ENCODE measurements around the gene KNDC1.
A peak's percentile ranks its signal among the peaks of the same experiment; 100 is the strongest.

KNDC1 gene, protein sequence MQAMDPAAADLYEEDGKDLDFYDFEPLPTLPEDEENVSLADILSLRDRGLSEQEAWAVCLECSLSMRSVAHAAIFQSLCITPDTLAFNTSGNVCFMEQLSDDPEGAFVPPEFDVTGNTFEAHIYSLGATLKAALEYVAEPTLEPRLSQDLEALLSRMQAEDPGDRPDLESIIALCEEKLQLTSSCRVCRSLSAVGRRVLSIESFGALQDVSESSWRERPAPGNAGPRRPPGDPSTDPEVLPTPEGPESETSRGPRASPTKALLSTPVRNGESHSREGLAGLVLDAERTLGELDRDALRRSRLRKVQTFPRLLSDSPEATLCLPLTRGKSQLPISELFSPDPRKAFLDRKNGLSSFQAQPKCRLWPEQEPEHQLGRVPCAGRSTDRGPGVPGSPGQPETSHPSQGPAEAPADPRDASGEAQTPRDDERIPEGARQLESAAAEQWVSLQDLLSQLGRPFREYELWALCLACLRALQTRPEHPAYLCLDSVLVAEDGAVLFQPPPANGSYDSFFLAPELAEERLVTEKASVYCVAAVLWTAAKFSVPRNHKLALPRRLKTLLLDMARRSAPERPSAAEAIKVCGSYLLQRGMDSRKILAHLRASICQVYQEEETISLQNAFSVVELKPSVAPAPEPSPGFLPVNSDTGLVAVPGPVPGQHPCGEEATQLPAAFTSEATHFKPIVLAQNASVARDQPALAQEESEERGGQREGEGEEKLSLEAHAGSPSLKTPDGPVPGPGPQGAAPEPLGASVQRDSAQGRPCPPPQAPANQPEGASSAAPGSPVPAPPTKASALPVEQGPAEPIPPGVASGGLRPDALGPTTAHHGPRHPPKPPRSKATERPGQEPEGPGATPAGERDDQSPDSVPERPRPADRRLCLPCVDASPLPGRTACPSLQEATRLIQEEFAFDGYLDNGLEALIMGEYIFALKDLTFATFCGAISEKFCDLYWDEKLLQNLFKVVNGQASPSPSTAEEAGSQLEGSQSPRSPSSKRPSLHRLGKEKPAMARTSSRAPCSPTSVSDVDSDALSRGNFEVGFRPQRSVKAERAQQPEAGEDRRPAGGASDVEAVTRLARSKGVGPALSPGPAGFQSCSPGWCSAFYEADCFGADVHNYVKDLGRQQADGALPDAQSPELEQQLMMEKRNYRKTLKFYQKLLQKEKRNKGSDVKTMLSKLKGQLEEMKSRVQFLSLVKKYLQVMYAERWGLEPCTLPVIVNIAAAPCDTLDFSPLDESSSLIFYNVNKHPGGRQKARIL (N-terminal part only)

DNA sequence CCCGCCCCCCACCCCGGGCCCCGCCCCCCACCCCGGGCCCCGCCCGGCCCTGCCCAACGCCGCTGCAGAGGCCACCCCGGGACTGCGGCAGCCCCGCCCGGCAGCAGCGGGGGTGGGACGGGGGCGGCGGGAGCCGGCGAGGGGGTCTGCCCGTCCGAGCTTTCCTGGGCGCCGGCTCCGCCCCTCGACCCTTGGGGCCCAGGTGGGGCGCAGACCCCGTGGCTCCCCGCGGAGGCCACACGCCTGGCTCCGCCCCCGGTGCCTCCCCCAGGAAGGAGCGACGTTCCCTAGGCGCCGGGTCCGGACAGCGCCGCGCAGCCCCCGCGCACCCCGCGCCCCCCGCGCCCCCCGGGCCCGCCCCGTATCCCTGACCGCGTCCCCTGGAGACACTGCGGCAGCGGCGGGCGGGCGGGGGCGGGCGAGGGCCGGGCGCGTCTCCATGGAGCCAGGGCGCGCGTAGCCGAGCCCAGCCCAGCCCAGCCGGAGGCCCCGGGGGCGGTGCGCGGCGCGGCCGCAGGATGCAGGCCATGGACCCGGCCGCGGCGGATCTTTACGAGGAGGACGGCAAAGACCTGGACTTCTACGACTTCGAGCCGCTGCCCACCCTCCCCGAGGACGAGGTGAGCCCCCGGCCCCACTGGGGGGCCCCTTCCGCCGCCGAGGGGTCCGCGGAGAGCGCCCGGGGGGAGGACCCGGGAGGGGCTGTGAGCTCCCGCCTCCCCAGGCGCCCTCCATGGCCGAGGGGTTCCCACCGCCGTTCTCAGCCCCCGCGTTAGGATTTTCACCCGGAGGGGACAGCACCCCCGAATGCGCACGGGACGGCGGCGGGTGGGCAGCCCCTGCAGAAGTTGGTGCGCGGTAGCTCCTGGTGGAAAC is at the start of gene KNDC1:
TSS of gene KNDC1 (plus strand) at position 270 of the 876 bp plus-strand sequence. CDS start at position 519, 249 bp downstream.
- no peak for TF ChIP-seq POLR2A (IDR thresholded peaks at IDR 0.05; ENCODE audit: low read length)
- TF ChIP-seq GATA1 (IDR thresholded peaks at IDR 0.05; ENCODE audit: low read depth, low read length) = no peak
- peak; percentile 37 to 39 for DNase-seq

DNA sequence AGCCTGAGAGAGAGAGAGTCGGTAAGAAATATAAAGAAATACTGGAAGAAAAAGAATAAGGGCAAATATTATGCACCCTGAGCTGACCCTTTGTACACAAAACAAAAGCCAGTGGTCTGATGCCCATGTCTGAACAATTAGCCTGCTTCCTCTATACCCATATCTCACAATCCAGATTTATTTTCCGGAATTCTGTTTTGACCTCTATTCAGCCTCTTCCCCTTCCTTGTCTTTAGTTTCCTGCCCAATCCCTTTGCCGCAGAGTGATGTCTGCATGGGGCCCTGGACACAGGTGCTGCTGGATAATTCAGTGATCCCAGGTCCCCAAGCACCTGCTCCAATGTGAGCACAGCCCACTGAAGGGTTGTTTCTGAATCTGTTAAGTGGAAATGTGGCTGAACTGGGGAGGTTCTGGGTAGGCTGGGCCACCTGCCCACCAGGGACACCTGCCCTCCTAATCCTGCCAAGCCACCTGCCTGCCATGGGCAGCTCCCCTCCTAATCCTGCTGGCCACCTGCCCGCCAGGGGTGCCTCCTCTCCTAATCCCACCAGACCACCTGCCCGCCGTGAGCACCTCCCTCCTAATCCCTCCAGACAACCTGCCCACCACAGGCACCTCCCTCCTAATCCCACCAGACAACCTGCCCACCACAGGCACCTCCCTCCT is 49.3 kb upstream of the KNDC1 start:
- DNase-seq = no peak
- TF ChIP-seq POLR2A (IDR thresholded peaks at IDR 0.05; ENCODE audit: low read length) (no peak), GATA1 (IDR thresholded peaks at IDR 0.05; ENCODE audit: low read depth, low read length) (no peak)

DNA sequence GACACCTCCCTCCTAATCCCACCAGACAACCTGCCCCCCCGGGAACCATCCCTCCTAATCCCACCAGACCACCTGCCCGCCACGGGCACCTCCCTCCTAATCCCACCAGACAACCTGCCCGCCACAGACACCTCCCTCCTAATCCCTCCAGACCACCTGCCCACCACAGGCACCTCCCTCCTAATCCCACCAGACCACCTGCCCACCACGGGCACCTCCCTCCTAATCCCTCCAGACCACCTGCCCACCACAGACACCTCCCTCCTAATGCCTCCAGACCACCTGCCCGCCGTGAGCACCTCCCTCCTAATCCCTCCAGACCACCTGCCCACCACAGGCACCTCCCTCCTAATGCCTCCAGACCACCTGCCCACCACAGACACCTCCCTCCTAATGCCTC is 48.4 kb upstream of the KNDC1 start:
- DNase-seq = peak in 1 of 2 experiments; percentile 43

DNA sequence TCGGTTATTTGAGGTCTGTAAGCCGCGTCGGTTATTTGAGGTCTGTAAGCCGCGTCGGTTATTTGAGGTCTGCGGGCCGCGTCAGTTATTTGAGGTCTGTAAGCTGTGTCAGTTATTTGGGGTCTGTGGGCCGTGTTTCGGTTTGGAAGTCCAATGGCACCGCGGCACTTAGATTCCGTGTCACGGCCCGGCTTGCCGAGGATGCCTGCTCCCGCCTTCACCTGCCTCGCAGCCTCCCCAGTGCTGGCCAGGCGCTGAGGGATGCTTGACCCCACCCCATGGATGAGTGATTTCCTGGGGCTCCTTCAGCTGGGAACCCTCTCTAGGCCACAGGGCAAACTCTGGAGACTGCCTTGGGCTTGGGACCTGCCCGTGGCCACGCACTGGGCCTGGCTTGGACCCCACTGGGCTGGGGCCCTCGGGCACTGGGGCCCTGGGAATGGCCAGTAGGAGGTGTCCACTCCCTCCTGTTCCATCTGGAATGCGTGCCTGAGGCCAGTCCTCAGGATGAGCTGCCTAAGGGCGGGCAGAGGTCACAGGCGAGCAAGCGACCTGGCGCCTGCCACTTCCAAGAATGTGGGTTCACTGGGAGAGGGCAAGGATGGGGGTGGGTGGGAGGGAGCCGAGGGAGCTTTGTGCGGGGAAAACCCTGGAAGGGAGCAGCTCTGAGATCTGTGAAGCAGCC is 46.7 kb upstream of the KNDC1 start:
- DNase-seq = no peak
- TF ChIP-seq GATA1 (IDR thresholded peaks at IDR 0.05; ENCODE audit: low read depth, low read length) = no peak
- TF ChIP-seq POLR2A (IDR thresholded peaks at IDR 0.05; ENCODE audit: low read length) = no peak

DNA sequence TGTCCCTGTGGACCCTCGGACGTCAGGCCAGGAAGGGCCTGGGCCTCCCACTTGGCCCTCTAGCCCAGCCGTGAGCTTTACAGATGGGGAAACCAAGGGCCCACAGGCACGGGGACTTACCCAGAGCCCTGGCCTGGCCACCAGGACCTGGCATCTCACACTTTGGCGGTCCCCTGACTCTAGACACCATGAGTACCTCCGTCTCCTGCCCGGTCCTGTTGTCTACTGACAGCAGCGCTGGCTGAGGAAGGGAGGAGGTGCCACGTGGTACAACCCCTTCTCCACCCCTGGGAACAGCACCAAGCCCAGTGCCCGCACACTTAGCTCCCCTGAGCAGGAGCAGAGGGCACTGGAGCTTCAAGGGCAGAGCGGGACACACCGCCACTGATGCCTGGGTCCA is 46.2 kb upstream of the KNDC1 start:
- TF ChIP-seq POLR2A (IDR thresholded peaks at IDR 0.05; ENCODE audit: low read length) = no peak
- TF ChIP-seq GATA1 (IDR thresholded peaks at IDR 0.05; ENCODE audit: low read depth, low read length) = no peak
- no peak for DNase-seq

DNA sequence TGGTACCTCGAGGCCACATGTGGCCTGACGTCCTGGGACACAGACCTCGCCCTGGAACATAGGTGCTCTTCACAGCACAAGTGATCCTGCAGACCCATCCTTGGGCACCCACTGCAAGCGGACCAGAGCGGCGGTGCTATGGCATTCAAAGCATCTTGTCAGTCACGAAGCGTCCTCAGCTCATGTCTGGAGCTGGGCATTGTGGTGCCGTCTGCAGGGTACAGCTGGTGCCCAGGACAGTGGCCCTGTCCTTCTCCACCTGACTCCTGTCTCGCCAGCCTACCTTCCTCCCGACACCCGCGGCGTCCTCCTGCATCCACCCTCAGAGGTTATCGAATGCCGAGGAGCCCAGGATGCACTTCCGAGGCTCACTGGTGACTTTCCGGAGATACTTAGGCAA is 45.8 kb upstream of the KNDC1 start:
- no peak for DNase-seq
- TF ChIP-seq GATA1 (IDR thresholded peaks at IDR 0.05; ENCODE audit: low read depth, low read length) (no peak), POLR2A (IDR thresholded peaks at IDR 0.05; ENCODE audit: low read length) (no peak)

DNA sequence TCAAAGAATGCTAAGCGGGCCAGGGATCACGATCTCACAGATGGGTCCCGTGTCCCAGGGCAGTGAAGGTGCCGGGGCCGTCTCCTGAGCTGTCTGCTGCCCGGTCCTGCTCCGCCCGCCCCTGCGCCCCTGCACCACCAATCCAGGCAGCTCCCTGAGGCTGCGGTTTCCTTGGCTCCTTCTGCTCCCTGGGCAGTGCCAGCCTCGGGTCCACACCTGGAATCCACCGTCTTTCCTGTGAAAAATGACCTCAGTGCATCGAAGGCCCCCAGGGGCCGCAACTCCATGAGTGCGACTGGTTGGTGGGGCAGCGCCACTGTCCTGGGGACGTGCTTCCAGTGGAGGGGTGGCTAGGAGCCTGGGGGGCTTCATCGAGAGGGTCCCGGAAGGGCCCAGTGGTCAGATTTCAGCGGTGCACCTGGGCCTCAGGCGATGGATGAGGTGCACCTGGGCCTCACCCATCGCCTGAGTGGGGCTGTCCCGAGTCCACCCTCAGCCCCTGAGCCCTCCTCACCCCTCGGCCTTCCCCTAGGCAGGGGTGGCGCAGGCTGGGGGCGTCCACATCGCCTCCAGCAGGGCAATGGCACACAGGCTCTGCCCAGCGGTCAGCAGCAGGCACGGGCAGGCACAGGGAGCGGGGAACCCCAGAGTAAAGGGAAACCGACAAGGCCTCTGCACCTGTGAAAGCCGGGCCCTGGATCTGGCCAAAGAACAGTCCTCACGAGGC is 45.1 kb upstream of the KNDC1 start:
- TF ChIP-seq POLR2A (IDR thresholded peaks at IDR 0.05; ENCODE audit: low read length) (no peak), GATA1 (IDR thresholded peaks at IDR 0.05; ENCODE audit: low read depth, low read length) (no peak)
- no peak for DNase-seq

DNA sequence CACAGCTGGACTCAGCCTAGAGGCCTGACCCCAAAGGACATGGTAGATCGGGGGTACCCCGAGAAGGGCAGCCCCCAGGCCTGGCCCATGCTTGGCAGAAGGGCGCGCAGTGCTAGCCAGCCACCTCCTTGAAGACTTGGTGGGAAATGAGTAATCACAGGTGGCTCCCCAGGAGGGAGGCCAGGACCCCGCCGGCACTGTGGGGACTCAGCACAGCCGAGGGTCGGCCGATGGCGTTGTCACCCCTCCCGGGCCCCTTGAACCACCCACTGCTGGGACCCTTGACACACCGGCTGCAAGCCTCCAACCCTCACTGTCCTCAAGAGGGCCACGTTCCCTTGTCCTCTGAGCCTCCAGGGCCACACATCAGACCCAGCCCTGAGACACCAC is 44.6 kb upstream of the KNDC1 start:
- TF ChIP-seq GATA1 (IDR thresholded peaks at IDR 0.05; ENCODE audit: low read depth, low read length) (no peak), POLR2A (IDR thresholded peaks at IDR 0.05; ENCODE audit: low read length) (no peak)
- no peak for DNase-seq

DNA sequence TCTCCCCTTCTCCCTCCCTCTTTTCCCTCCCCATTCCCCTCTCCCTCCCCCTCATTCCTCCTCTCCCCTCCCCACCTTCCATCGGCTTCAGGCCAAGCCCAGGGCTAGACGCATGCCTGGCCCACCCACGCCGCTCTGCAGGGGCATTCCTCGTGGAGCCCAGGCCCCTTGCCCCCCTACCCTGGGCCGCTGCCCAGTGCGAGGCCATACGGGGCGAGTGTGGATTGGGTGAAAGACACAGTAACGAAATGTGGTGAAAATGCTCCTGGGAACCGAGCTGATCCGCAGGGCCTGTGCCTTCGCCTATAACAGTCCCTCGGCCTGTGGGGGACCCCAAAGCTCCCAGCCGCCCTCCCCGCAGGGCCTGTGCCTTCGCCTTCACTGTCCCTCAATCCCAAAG is 44.0 kb upstream of the KNDC1 start:
- DNase-seq = no peak
- no peak for TF ChIP-seq POLR2A (IDR thresholded peaks at IDR 0.05; ENCODE audit: low read length)

DNA sequence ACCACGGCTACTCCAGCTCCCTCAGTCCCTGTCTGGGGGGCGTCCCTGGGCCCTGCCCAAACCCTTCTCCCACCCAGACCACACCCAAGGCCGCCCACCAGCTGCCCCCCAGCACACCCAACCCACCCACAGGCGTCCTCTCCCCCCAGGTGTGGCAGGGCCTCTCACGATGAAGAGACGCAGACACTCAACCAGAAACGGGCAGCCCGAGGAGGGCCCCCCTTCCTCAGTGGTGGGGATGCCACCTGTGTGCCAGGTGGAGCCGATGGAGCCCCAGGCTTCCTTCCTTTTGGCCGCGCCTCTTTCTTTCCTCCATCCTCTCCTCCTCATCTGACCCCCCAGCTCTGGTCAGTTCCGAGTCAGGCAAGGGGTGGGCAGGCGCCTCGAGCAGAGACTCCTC is 43.6 kb upstream of the KNDC1 start:
- TF ChIP-seq GATA1 (IDR thresholded peaks at IDR 0.05; ENCODE audit: low read depth, low read length) (no peak), POLR2A (IDR thresholded peaks at IDR 0.05; ENCODE audit: low read length) (no peak)
- no peak for DNase-seq

DNA sequence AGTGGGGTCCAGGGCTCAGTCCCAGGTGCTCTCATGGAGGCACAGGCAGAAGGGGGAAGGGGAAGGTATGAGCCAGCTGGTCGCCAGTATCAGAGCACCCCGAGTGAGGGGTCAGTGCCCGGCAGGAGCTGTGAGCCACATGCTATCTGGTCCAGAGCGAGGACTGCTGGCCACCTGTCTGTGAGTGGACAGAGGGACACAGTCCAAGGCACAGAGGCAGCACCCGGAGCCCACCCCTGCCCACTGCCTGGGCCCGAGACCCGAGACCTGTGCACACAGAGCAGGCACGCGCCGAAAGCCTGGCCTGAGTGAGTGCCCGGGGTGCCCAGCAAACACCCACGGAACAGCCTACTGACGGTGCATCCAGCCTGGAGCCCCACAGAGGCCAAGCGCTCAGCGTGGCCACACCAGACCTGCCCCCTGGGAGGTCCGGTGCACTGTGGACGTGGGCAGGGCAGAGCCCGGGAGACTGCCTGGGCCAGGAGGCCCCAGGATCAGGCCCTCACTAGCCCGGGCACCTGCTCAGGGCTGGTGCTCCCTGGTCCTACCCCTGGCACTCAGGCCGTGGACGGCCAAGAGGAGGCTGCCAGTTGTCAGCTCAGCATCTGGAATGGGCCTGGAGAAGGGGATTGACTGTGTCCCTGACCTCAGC is 42.9 kb upstream of the KNDC1 start:
- TF ChIP-seq POLR2A (IDR thresholded peaks at IDR 0.05; ENCODE audit: low read length) (no peak), GATA1 (IDR thresholded peaks at IDR 0.05; ENCODE audit: low read depth, low read length) (no peak)
- DNase-seq = no peak

Data from erythroblast (primary cell).